Measurements from ENCODE around the gene BBC3.

The BBC3 gene

GRCh38 chr19:47230054-47230920, 712 bp downstream of the BBC3 start:
- no peak for DNase-seq

DNA sequence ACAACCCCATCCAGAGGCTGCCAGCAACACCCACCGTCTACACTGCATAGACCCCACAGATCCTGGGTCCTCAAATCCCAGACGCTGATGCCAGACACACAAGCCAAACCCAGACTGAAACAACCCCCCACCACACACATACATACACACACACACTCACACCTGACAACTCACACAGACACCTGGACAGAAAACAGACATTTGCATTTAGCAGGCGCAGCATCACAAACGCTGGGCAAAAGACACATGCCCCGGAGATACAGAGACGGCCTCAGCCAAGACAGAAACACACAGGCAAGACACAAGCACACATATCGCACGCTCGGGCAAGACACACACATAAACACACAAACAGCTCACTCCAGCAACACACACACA, 1.3 kb downstream of the BBC3 start:
- DNase-seq = no peak

DNA sequence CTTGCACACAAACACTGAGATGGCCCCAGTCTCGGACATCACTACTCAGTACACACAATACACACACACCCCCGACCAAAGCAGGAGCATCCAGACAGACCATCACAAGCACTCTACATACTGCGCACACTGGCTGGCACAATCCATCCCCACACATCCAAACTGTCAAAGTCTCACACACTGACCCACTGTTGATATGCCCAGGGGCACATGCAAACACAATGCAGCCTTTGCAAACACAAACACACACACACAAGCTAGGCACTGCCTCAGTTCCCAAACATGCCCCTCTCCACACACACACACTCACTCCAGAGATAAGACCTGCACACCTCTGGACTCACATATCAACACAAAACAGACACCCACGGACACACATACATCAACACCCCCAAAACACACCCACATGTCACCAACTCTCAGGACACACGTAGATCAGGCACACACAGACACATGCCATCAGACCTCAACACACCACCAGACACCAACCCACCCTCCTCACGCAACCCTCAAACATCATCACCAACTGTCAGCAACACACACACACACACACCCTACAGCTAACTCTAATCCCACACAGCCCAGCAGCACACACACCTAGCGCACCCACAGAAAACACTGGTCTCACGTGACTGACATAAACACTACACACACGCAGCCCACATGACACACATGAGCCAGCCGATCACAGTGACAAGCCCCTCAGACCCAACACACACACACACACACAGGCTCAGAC, 1.9 kb downstream of the BBC3 start:
- DNase-seq = no peak

DNA sequence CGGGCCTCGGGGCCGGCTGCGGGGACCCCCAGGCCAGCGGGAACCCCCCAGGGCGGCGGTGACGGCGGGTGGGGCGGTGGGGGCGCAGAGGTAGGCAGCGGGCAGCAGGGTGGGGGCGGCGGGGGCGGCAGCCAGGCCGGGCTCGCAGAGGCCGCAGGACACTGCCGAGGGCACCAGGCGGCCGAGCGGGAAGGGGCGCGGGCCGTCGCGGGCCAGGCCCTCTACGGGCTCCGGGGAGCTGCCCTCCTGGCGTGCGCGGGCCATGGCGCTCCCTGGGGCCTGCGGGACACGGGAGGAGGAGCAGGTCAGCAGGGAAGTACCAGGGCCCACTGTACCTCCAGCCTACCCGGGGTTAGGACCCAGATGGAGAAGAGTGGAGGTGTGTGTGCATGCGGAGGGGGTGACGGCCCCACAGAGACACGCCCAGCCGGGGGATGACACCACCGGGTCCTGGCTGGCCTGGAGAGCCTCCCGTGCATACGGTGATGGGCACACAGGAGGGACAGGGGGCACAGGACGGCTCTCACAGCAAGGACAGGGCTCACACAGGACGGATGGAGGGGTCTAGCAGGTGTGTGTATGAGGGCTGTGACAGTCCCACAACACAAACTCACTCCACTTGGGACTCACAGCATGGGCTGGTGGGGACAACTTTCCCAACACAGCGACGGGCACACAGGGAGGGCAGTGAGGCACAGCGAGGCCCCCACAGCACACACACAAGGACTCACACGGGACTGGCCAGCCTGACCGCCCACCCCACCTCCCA, 2.6 kb downstream of the BBC3 start:
- no peak for DNase-seq

GRCh38 chr19:47227352-47228167, 3.4 kb downstream of the BBC3 start:
- DNase-seq = no peak

DNA sequence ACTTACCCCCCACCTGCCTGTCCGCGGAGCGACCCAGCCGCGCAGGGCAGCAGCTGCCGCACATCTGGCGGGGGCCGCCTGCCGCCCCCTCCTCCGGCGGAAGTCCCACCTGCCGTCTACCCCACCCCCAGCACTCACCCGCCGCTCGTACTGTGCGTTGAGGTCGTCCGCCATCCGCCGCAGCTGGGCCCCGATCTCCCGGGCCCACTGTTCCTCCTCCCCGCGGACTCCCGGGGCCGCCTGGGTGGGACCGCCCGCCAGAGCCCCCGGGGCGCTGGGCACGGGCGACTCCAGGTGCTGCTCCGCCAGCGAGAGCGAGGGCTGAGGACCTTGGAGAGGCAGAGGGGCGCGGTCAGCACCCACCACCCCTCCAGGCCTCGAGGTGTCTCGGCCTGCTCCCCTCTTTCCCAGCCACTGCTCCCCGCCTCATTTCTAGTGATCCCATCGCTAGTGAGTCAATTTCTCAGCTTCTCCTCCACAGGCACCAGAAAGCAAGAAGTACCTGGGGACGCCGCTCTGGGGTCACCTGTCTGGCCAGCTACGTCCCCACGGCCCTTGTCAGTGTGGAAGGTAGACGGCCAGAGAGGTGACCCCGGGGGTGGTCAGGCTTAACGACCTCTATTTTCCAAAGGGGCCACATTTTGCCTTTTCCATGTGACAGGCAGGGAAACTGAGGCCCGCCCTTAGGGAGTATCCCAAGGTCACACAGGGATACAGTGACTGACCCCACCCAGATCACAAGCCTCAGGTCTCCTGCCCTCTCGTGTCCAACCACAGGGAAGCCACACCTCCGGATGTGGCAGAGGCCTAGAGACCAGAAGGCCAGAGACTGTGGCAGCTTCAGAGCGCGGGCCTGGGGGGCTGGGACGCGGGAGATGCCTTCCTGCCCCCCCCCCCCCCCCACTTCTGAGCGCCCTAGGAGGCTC, 4.3 kb downstream of the BBC3 start:
- DNase-seq = no peak

GRCh38 chr19:47225746-47226425, 5.1 kb downstream of the BBC3 start:
- DNase-seq = peak; percentile 85

GRCh38 chr19:47221890-47222289, 9.1 kb downstream of the BBC3 start:
- no peak for DNase-seq

DNA sequence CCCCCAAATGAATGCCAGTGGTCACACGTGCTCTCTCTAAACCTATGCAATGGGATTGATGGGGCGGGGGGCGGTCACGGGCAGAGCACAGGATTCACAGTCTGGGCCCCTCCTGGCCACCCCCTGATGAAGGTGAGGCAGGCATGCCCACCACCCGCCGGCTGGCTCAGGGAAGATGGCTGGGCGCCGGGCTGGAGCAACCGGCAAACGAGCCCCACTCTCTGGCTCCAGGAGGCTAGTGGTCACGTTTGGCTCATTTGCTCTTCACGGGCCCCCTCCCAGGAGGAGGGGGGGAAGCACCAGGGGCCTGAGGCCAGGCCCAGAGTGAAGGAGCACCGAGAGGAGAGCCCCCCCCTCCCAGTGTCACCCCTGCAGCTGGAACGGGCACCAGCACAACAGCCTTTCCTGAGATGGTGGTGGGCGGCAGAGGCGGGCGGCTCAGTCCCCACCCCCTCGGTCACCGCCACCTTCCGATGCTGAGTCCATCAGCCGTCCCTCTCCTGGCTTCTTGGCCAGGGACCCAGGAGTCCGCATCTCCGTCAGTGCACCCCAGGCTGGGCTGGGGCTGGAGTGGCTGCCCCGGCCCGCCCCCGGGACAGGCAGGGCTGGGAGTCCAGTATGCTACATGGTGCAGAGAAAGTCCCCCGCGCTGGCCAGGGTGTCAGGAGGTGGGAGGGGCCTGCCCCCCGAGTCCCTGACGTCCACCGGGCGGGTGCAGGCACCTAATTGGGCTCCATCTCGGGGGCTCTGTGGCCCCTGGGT, 9.7 kb downstream of the BBC3 start:
- no peak for DNase-seq

DNA sequence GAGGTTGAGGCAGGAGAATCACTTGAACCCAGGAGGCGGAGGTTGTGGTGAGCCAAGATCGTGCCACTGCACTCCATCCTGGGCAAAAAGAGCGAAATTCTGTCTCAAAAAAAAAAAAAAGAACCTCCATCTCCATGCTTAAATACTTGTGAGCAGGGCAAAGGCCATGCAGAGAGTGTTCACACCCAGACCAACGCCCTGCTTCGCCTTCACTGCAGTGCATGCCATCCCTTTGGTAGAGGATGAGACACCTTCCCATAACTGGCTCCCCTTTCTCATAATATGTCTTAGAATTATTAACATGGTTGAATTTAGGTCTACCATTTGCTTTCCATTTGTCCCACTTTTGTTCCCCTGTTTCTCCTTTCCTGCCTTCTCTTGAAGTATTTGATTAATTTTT, 15.4 kb downstream of the BBC3 start:
- no peak for DNase-seq

- DNase-seq = peak; percentile 74
These were observed 20.2 kb downstream of the BBC3 start for GRCh38 chr19:47210689-47211316.

- no peak for DNase-seq
These were observed 20.9 kb downstream of the BBC3 start for GRCh38 chr19:47210180-47210490.

DNA sequence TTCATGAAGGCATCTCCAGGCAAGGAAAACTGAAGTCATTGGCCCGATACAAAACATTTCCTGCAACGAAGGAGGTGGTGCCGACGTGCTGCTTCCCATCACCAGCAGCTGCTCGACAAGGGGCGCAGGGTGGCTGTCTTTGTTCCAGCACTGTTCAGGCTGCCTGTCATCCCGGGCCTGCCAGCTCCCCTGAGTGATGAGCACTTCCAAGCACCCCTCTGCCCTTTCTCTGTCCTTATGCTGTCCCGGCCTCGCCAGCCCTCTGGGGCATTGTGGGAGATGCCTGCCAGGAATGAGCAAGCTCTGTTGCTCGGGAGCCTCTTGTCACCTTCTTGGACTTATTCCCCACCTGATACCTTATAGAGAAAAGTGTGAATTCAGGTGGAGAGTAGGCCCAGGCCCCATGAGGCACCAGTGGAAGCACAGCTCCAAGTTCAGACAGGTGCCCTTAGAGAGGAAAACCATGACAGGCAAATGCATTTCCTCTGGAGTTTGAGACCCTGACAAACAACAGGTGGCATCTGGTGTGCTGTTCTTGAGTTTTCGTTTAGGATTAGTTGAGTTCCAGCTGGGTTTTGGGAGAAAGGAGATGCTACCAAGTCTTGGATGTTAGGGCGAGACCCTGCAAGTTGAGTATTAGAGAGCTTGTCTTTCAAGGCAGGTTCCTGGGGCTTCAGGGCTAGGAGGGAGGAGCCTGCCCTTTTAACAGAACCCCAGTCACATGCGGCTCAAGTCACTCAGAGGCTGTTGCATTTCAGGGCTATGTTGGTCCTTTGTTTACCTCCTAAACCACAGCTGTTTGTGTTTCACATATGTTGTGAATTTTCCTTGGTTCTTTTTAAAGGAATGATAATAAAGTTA, 21.4 kb downstream of the BBC3 start:
- no peak for DNase-seq

- no peak for DNase-seq
These were observed 27.7 kb downstream of the BBC3 start for GRCh38 chr19:47203254-47203653.

DNA sequence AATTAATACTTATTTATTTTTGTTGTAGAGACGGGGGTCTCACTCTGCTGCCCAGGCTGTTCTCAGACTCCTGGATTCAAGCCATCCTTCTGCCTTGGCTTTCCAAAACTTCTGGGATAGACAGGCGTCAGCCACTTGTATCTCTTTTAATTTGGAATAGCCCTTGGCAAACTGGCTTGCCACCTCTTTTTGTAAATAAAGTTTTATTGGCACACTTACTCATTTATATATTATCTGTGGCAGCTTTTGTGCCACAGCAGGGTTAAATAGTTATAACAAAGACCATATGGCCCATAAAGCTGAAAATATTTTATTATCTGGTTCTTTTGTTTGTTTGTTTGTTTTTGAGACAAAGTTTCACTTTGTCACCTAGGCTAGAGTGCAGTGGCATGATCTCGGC, 30.5 kb downstream of the BBC3 start:
- DNase-seq = no peak

- no peak for DNase-seq
These were observed 33.9 kb downstream of the BBC3 start for GRCh38 chr19:47197141-47197540.

DNA sequence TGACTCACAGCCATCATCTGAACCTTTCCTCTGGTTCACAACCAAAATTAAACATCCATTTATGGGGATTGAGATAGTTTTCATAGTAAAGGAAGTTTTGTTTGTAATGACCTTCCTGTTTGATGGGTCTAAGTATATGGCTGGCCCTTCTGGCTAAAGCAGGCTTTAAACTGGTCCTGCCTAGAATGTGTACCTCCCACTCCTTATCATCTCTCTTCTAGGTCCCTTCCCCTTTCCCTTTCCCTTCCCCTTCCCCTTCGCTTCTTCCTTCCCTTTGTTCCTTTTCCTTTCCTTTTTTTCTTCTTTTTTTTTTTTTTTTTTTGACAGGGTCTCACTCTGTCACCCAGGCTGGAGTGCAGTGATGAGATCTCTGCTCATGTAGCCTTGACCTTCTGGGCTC, 35.6 kb downstream of the BBC3 start:
- DNase-seq = no peak

DNA sequence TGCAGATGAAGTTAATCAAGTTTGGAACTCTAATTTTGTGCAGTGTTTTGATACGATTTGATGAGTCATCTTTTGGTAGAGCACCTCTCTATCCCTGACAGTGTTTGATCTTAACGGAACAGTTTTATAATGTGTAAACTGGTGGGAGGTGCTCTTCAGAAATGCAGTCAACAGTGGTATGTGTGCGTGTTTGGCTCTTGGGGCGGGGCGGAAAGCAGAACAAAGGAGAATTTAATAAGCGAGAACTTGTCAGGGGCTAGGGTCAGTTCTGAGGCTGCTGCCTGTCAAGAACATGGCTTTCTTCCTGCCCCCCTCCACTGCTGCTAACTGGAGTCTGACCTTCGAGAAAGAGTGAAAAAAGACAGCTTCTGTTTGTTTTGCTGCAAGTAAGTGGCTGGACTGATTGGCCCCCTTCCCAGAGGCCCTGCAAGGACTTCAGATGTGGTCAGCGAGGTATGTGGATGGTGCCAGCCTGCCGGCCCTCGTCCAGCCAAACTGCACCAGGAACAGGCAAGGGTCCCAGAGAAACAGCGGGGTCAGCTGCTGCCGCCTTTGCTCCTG, 40.8 kb downstream of the BBC3 start:
- DNase-seq = no peak
